IMR-90 (cell line): ENCODE data around the gene CFH. TPM values are rescaled to one million over a fixed set of nuclear protein-coding genes. Genes with fewer than 3 reads are reported as not detected.

ENCODE experiments used
- ATAC-seq: fragments of 200-7000 bp; cut with Tn5 transposase; 2 replicates; pipeline ENCODE4 v1.9.1; 2020; ENCODE audit warnings: low read depth, mild to moderate bottlenecking, moderate library complexity
- BruUV-seq: library from RNA; stranded (reverse); fragments of 400-500 nt; replicated peaks from 2 replicates; lab custom pipeline; 2021; lab: Mats Ljungman, UMichigan
- CTCF ChIA-PET: fragments of 300-600 bp; formaldehyde crosslinking; extraction: SDS; loops from one replicate; lab custom pipeline; 2021; ENCODE audit warnings: antibody characterized with exemption; lab: Yijun Ruan, JAX
- POLR2A ChIA-PET: fragments of 300-600 bp; sonication (Branson Sonifier 250); formaldehyde crosslinking; loops from one replicate; lab custom pipeline; 2022; ENCODE audit warnings: antibody characterized with exemption; ENCODE audit not compliant: unreplicated experiment; lab: Charles Lee
- DNase-seq: peaks from one replicate; pipeline ENCODE4 v3.0.0; 2013
- H2AFZ ChIP-seq: replicated peaks from 2 replicates; pipeline ENCODE3; 2013; ENCODE audit warnings: low read length, mild to moderate bottlenecking; ENCODE audit not compliant: poor library complexity
- H2AK5ac ChIP-seq: 2 replicates; pipeline ENCODE4 v1.6.1; 2013; ENCODE audit warnings: low read depth, low read length, inconsistent platforms
- H2AK9ac ChIP-seq: replicated peaks from 2 replicates; pipeline ENCODE3; 2013; ENCODE audit warnings: mild to moderate bottlenecking, low read depth, low read length, moderate library complexity; ENCODE audit not compliant: poor library complexity
- H2BK120ac ChIP-seq: 2 replicates; pipeline ENCODE4 v1.6.1; 2013; ENCODE audit warnings: low read depth, low read length, inconsistent platforms
- H2BK15ac ChIP-seq: 3 replicates; pipeline ENCODE4 v1.6.1; 2013; ENCODE audit warnings: low read depth, low read length, inconsistent platforms
- H2BK20ac ChIP-seq: 2 replicates; pipeline ENCODE4 v1.6.1; 2013; ENCODE audit warnings: low read depth, mild to moderate bottlenecking, inconsistent platforms, low read length, moderate library complexity
- H2BK5ac ChIP-seq: 2 replicates; pipeline ENCODE4 v1.6.1; 2013; ENCODE audit warnings: mild to moderate bottlenecking, low read depth, low read length, inconsistent platforms; ENCODE audit not compliant: poor library complexity, severe bottlenecking
- H3K14ac ChIP-seq: replicated peaks from 2 replicates; pipeline ENCODE4 v1.6.1; 2013; ENCODE audit warnings: low read depth, low read length, inconsistent platforms
- H3K18ac ChIP-seq: 2 replicates; pipeline ENCODE4 v1.6.1; 2013; ENCODE audit warnings: low read depth, low read length, control low read depth
- H3K23ac ChIP-seq: 2 replicates; pipeline ENCODE4 v1.6.1; 2013; ENCODE audit warnings: low read depth, low read length, inconsistent platforms
- H3K27ac ChIP-seq: 2 replicates; pipeline ENCODE4 v1.5.1; 2013; ENCODE audit warnings: mild to moderate bottlenecking, control low read depth, low read length; ENCODE audit not compliant: insufficient read depth
- H3K27me3 ChIP-seq: 2 replicates; pipeline ENCODE4 v1.6.1; 2013; ENCODE audit warnings: low read length; ENCODE audit not compliant: control insufficient read depth, insufficient read depth
- H3K36me3 ChIP-seq: 2 replicates; pipeline ENCODE4 v1.6.1; 2013; ENCODE audit warnings: low read length, mixed read lengths; ENCODE audit not compliant: control insufficient read depth, insufficient read depth
- H3K4ac ChIP-seq: 2 replicates; pipeline ENCODE4 v1.6.1; 2013; ENCODE audit warnings: low read depth, low read length, inconsistent platforms
- H3K4me1 ChIP-seq: 2 replicates; pipeline ENCODE4 v1.6.1; 2013; ENCODE audit warnings: low read length, mixed read lengths; ENCODE audit not compliant: control insufficient read depth, insufficient read depth
- H3K4me2 ChIP-seq: 2 replicates; pipeline ENCODE4 v1.6.1; 2013; ENCODE audit warnings: low read depth, mild to moderate bottlenecking, control low read depth, low read length, moderate library complexity
- H3K4me3 ChIP-seq: 2 replicates; pipeline ENCODE4 v1.5.1; 2013; ENCODE audit warnings: low read depth, mild to moderate bottlenecking, control low read depth, low read length, moderate library complexity; ENCODE audit not compliant: insufficient read depth
- H3K56ac ChIP-seq: 2 replicates; pipeline ENCODE4 v1.6.1; 2013; ENCODE audit warnings: low read length, inconsistent platforms; ENCODE audit not compliant: insufficient read depth; ENCODE audit errors: extremely low read depth
- H3K79me1 ChIP-seq, 2 experiments: 2 replicates each; pipeline ENCODE4 v1.6.1; 2013; ENCODE audit warnings: low read length in 2 of 2, inconsistent platforms in 1 of 2, low read depth in 1 of 2
- H3K9ac ChIP-seq: 2 replicates; pipeline ENCODE4 v1.6.1; 2013; ENCODE audit warnings: low read depth, low read length, control low read depth
- H3K9me1 ChIP-seq: 2 replicates; pipeline ENCODE4 v1.6.1; 2013; ENCODE audit warnings: low read length, inconsistent platforms; ENCODE audit not compliant: insufficient read depth
- H3K9me3 ChIP-seq: 2 replicates; pipeline ENCODE4 v1.6.1; 2013; ENCODE audit warnings: low read length; ENCODE audit not compliant: control insufficient read depth, insufficient read depth
- H4K20me1 ChIP-seq: 2 replicates; pipeline ENCODE4 v1.6.1; 2013; ENCODE audit warnings: low read length, inconsistent platforms; ENCODE audit not compliant: insufficient read depth
- H4K5ac ChIP-seq: 2 replicates; pipeline ENCODE4 v1.6.1; 2013; ENCODE audit warnings: mild to moderate bottlenecking, low read depth, low read length, control low read depth
- H4K8ac ChIP-seq, 2 experiments: 2 replicates each; pipeline ENCODE4 v1.6.1; 2013; ENCODE audit warnings: low read depth in 2 of 2, low read length in 2 of 2, control low read depth in 1 of 2, inconsistent platforms in 1 of 2
- H4K91ac ChIP-seq: 2 replicates; pipeline ENCODE4 v1.6.1; 2013; ENCODE audit warnings: low read depth, low read length, inconsistent platforms; ENCODE audit not compliant: insufficient read depth
- BHLHE40 ChIP-seq: fragments of 150-350 bp; IDR thresholded peaks from 2 replicates; pipeline ENCODE4 v1.6.1; 2016; ENCODE audit warnings: mild to moderate bottlenecking, low read depth, low read length
- CEBPB ChIP-seq: IDR thresholded peaks from 2 replicates; pipeline ENCODE4 v1.6.1; 2012; ENCODE audit warnings: low read depth, low read length, improper control_type of control experiment
- CHD1 ChIP-seq: IDR thresholded peaks from 2 replicates; pipeline ENCODE4 v1.6.1; 2012; ENCODE audit warnings: low read depth, low read length, improper control_type of control experiment
- FOS ChIP-seq: fragments of 150-350 bp; IDR thresholded peaks from 2 replicates; pipeline ENCODE4 v1.6.1; 2016; ENCODE audit warnings: low read depth, low read length
- MAFK ChIP-seq: IDR thresholded peaks from 2 replicates; pipeline ENCODE4 v1.6.1; 2012; ENCODE audit warnings: low read depth, low read length, improper control_type of control experiment
- MAZ ChIP-seq: IDR thresholded peaks from 2 replicates; pipeline ENCODE4 v1.6.1; 2012; ENCODE audit warnings: low read depth, mild to moderate bottlenecking, low read length, improper control_type of control experiment, moderate library complexity, borderline replicate concordance
- MXI1 ChIP-seq: IDR thresholded peaks from 2 replicates; pipeline ENCODE4 v1.6.1; 2012; ENCODE audit warnings: low read depth, mild to moderate bottlenecking, low read length, moderate library complexity, borderline replicate concordance
- NFE2L2 ChIP-seq: fragments of 150-350 bp; IDR thresholded peaks from 2 replicates; pipeline ENCODE4 v1.6.1; 2016; ENCODE audit warnings: low read depth, mild to moderate bottlenecking, low read length
- POLR2A ChIP-seq: IDR thresholded peaks from 2 replicates; pipeline ENCODE4 v1.6.1; 2012; ENCODE audit warnings: mild to moderate bottlenecking, low read depth, low read length
- RAD21 ChIP-seq: IDR thresholded peaks from 2 replicates; pipeline ENCODE4 v1.6.1; 2012; ENCODE audit warnings: low read length, improper control_type of control experiment
- RCOR1 ChIP-seq: IDR thresholded peaks from 2 replicates; pipeline ENCODE4 v1.6.1; 2012; ENCODE audit warnings: mild to moderate bottlenecking, low read length, improper control_type of control experiment; ENCODE audit not compliant: insufficient replicate concordance
- RFX5 ChIP-seq: IDR thresholded peaks from 2 replicates; pipeline ENCODE4 v1.8.0; 2012; ENCODE audit warnings: low read depth, mild to moderate bottlenecking, low read length, moderate library complexity
- SMC3 ChIP-seq: fragments of 150-350 bp; IDR thresholded peaks from 2 replicates; pipeline ENCODE4 v1.6.1; 2016; ENCODE audit warnings: low read depth, mild to moderate bottlenecking, antibody characterized with exemption, low read length, moderate library complexity
- WGBS, 2 experiments: methylation state at CpG; one replicate each; pipeline versions ENCODE4 v1.1.5 to v1.1.7; 2013; ENCODE audit warnings: missing lambda C conversion rate in 2 of 2; ENCODE audit not compliant: insufficient read length in 1 of 2; ENCODE audit errors: extremely low coverage in 2 of 2; 5-methylcytosine and 5-hydroxymethylcytosine counted together
- dilution Hi-C: fragments of 300-500 bp; cut with HindIII; formaldehyde crosslinking; loops from one replicate; pipeline ENCODE4 v1.14.3; 2018; ENCODE audit warnings: low sequenced_read_pairs; ENCODE audit not compliant: unreplicated experiment
- in situ Hi-C: fragments of 300-500 bp; cut with MboI; formaldehyde crosslinking; loops from 3 replicates; pipeline ENCODE4 v1.14.3; 2019; ENCODE audit warnings: low sequenced_read_pairs, inconsistent platforms, mixed read lengths
- intact Hi-C: fragments of 100-400 bp; cut with micrococcal nuclease; formaldehyde crosslinking; loops from 2 replicates; pipeline ENCODE4 v1.10.0; 2022
- polyA plus RNA-seq, 3 experiments: library from polyadenylated mRNA; depleted of rRNA; stranded (reverse); fragments of >200 nt; gene quantifications; 2 replicates each; pipeline ENCODE4 v1.2.3, GENCODE V29; 2012; ENCODE audit warnings: low replicate concordance in 1 of 3
- total RNA-seq: library from RNA; depleted of rRNA; stranded (reverse); fragments of >200 nt; gene quantifications from 2 replicates; pipeline ENCODE4 v1.2.3, GENCODE V29; 2012
- TF ChIP-seq, protein P1 (sequence below): fragments of 150-350 bp; IDR thresholded peaks from 2 replicates; pipeline ENCODE4 v1.6.1; 2017; ENCODE audit warnings: mild to moderate bottlenecking, antibody characterized with exemption, low read length, low read depth
- TF ChIP-seq, protein P2 (sequence below): conservative IDR thresholded peaks from 2 replicates; pipeline ENCODE4 v1.5.1; 2012; ENCODE audit warnings: mild to moderate bottlenecking, low read depth, low read length, improper control_type of control experiment
- TF ChIP-seq, protein P3 (sequence below): fragments of 150-350 bp; IDR thresholded peaks from 2 replicates; pipeline ENCODE4 v1.6.1; 2016; ENCODE audit warnings: low read depth, mild to moderate bottlenecking, low read length, moderate library complexity, borderline replicate concordance

Gene CFH
- total and polyA plus RNA-seq, 2 of the 4 experiments (the other 2 are of a cell fraction), result 6.3 to 12.1 TPM

DNA sequence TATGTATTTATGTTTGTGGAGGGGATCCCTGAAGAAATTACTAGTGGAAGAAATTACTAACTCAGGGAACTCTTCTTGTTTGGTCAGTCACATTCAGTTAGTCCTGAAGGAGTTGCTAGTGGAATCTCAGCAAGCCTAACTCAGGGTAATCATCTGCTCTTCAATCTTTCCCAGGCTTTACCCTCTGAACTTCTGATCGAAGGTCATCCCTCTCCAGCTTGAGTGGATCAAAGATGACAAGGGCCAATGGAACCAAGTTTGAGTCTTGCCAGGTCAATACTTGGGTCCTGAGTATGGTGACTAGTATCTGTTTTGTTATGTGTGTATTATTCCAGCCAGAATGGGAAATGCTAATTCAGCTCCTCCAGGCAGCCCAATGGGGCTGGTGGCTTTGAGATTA lies 49.3 kb downstream of the CFH start:
- H3K56ac ChIP-seq, result no peak overlapping the region
- H3K4me2 ChIP-seq, result no peak overlapping the region
- H2AK9ac ChIP-seq, result no peak overlapping the region
- ChIA-PET POLR2A (no interaction called here), CTCF (no interaction called here)
- no peaks in the 10 kb centered on the region for H3K79me1 ChIP-seq
- no peak overlapping the region for H2BK20ac ChIP-seq
- H3K9ac ChIP-seq, result no peak overlapping the region
- no peaks in the 10 kb centered on the region for H3K27me3 ChIP-seq
- no peaks in the 10 kb centered on the region for H4K20me1 ChIP-seq
- no peak overlapping the region for H4K8ac ChIP-seq
- H2AK5ac ChIP-seq, result no peak overlapping the region
- no peaks in the 10 kb centered on the region for H3K36me3 ChIP-seq
- in situ Hi-C loops (no loop called here), dilution Hi-C loops (no loop called here), intact Hi-C loops (no loop called here)
- no CpG with 5 or more reads among the region's 1 CpG for WGBS, 2 experiments
- no peak overlapping the region for H2BK5ac ChIP-seq
- no peak overlapping the region for H3K4me3 ChIP-seq
- H3K27ac ChIP-seq, result no peak overlapping the region
- TF ChIP-seq, protein P1, sequence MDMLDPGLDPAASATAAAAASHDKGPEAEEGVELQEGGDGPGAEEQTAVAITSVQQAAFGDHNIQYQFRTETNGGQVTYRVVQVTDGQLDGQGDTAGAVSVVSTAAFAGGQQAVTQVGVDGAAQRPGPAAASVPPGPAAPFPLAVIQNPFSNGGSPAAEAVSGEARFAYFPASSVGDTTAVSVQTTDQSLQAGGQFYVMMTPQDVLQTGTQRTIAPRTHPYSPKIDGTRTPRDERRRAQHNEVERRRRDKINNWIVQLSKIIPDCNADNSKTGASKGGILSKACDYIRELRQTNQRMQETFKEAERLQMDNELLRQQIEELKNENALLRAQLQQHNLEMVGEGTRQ, result no peak
- TF ChIP-seq FOS (no peak), NFE2L2 (no peak), MXI1 (no peak), RCOR1 (no peak), BHLHE40 (no peak), RFX5 (no peak), CEBPB (no peak), CHD1 (no peak), RAD21 (no peak), SMC3 (no peak), MAFK (no peak), POLR2A (no peak), MAZ (no peak)
- TF ChIP-seq, protein P2, sequence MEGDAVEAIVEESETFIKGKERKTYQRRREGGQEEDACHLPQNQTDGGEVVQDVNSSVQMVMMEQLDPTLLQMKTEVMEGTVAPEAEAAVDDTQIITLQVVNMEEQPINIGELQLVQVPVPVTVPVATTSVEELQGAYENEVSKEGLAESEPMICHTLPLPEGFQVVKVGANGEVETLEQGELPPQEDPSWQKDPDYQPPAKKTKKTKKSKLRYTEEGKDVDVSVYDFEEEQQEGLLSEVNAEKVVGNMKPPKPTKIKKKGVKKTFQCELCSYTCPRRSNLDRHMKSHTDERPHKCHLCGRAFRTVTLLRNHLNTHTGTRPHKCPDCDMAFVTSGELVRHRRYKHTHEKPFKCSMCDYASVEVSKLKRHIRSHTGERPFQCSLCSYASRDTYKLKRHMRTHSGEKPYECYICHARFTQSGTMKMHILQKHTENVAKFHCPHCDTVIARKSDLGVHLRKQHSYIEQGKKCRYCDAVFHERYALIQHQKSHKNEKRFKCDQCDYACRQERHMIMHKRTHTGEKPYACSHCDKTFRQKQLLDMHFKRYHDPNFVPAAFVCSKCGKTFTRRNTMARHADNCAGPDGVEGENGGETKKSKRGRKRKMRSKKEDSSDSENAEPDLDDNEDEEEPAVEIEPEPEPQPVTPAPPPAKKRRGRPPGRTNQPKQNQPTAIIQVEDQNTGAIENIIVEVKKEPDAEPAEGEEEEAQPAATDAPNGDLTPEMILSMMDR, result no peak
- TF ChIP-seq, protein P3, sequence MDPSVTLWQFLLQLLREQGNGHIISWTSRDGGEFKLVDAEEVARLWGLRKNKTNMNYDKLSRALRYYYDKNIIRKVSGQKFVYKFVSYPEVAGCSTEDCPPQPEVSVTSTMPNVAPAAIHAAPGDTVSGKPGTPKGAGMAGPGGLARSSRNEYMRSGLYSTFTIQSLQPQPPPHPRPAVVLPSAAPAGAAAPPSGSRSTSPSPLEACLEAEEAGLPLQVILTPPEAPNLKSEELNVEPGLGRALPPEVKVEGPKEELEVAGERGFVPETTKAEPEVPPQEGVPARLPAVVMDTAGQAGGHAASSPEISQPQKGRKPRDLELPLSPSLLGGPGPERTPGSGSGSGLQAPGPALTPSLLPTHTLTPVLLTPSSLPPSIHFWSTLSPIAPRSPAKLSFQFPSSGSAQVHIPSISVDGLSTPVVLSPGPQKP, result no peak
- no peak overlapping the region for H3K23ac ChIP-seq
- no peak overlapping the region for H2BK120ac ChIP-seq
- ATAC-seq, result no peak
- no peak overlapping the region for H2AFZ ChIP-seq
- H3K18ac ChIP-seq, result no peak overlapping the region
- no peak overlapping the region for H4K91ac ChIP-seq
- DNase-seq, result no peak
- no peaks in the 10 kb centered on the region for H3K4me1 ChIP-seq
- no peak overlapping the region for H2BK15ac ChIP-seq
- H3K9me3 ChIP-seq, result no peaks in the 10 kb centered on the region
- H3K14ac ChIP-seq, result no peak overlapping the region
- no peaks in the 10 kb centered on the region for H3K9me1 ChIP-seq
- no TSS peak for BruUV-seq
- H4K5ac ChIP-seq, result no peak overlapping the region
- H3K4ac ChIP-seq, result no peak overlapping the region
